ENCODE measurements around the gene CAST.

CAST gene

GRCh38 chr5:96671441-96671840 is 9.3 kb downstream of the CAST start:
- DNase-seq (ENCODE audit: low read depth in 2 of 2): no peak

GRCh38 chr5:96673127-96673526 is 11.0 kb downstream of the CAST start:
- DNase-seq (ENCODE audit: low read depth in 2 of 2): no peak

GRCh38 chr5:96675882-96676281 is 13.7 kb downstream of the CAST start:
- DNase-seq (ENCODE audit: low read depth in 2 of 2): no peak

DNA sequence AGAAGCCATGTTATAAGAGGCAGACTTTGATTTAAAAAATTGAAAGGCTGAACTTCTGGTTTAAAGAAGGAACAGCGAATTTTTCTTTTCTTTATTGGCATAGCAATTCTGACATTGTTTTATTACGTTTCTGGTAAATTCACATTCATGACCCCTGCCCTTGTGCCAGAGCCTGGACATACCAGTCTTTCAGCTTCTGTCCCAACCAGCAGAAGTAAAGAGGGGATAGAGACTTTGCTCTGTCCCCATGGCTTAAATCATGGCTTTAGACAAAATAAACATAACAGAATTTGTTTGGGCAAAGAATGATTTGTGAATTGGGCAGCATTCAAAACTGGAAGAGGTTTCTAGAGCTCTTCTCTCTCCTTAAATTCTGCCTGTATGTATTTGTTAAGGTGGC is 15.3 kb downstream of the CAST start:
- no peak for DNase-seq (ENCODE audit: low read depth in 2 of 2)

GRCh38 chr5:96679293-96679692 is 17.1 kb downstream of the CAST start:
- DNase-seq (ENCODE audit: low read depth in 2 of 2): no peak

DNA sequence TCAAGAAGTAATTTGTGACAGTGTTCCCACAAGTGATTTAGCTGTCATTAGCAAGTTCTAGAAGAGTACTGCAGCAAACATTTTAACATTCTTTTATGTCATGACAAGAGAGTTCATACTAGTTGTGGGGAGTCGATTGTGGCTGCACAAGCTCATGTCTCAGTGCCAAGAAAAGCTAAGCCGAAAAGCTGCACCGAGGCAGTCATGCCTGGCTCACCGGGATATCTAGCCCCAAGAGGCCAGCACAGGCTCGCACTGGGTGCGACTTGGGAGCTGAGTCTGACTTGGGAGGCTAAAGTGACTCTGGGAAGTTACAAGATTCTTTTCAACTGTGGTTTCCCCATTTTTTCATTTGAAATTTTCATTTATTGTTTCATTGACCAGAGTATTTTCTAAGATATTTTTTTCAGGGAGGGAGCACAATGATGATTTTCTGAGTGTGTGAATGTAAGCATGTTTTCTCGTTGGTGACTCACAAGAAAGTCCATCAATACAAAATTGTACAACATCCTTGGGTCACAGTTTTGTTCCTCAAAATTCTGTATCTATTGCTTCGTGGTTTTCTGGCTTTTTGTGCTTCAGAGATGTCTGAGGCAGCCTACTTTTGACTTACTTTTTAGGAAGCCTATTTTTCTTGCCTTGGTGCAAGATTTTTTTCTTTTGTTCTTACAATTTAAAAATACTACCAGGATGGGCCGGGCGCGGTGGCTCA is 18.7 kb downstream of the CAST start:
- no peak for DNase-seq (ENCODE audit: low read depth in 2 of 2)

GRCh38 chr5:96683392-96683791 is 21.2 kb downstream of the CAST start:
- no peak for DNase-seq (ENCODE audit: low read depth in 2 of 2)

- no peak for DNase-seq (ENCODE audit: low read depth in 2 of 2)
Observed at GRCh38 chr5:96683810-96684209, 21.6 kb downstream of the CAST start.

- DNase-seq (ENCODE audit: low read depth in 2 of 2): no peak
Observed at GRCh38 chr5:96687080-96687479, 24.9 kb downstream of the CAST start.

GRCh38 chr5:96687812-96688453 is 25.8 kb downstream of the CAST start:
- DNase-seq (ENCODE audit: low read depth in 2 of 2): no peak

- no peak for DNase-seq (ENCODE audit: low read depth in 2 of 2)
Observed at GRCh38 chr5:96690861-96691260, 28.7 kb downstream of the CAST start.

GRCh38 chr5:96691503-96692303 is 29.5 kb downstream of the CAST start:
- no peak for DNase-seq (ENCODE audit: low read depth in 2 of 2)

DNA sequence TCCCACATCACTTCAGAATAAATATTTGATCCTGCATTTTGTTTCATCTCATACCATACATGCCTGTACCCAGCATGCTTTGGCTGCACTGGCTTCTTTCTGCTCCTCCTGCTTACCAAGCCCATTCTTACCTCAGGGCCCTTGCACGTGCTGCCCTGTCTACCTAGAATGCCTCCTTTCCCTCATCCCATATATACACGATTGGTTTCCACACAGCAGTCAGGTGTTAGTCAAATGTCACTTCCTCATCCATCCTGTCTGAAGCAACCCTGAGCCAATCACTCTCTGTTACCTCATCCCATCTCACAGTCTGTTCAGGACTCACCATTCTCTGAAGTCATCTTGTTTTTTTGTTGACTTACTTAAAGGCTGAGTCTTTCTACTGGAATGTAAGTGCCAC is 30.3 kb downstream of the CAST start:
- DNase-seq (ENCODE audit: low read depth in 2 of 2): no peak

- no peak for DNase-seq (ENCODE audit: low read depth in 2 of 2)
Observed at GRCh38 chr5:96699186-96699820, 37.1 kb downstream of the CAST start.

DNA sequence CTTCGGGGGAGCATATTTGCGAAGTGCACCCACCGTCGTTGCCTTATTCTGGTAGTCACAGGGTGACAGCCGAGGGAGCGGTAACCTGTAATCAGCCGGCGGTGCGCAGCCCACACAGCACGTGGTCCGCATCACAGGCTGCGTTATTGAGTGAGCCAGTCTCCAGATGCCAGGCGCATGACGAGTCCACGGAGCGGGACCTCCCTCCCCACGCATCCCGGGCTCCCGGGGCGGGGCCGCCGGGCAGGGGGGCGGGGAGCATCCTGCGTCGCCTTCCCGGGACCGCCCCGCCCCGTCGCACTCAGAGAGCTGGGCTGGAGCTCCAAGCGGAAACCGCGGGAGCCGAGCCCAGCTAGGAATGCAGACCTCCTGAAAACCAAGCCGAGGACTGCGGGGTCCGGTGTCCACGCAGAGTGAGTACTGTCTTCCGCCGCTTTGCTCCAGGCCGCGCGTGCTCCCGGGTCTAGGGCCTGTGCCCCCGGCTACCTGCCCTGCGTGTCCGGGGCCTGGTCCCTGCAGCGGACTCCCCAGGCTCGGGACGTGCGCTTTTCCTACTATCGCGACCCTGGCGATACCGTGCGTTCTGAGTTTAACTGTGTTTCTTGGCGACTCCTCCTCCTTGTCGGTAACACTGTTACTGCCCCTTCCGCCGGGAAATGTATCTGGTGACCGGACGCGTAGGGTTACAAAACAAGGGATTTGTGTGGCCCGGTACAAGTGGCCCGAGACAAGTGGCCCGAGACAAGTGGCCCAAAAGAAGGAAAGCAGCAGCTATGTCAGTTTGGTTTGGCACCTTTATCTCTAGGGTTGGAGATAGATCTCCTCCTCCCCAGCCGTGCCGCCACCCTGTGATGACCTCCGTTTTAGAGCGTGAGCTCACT is 40.6 kb downstream of the CAST start:
- DNase-seq (ENCODE audit: low read depth in 2 of 2): peak; percentile 71 to 77

- DNase-seq (ENCODE audit: low read depth in 2 of 2): peak in 1 of 2 experiments; percentile 31
Observed at GRCh38 chr5:96703384-96703920, 41.3 kb downstream of the CAST start.

GRCh38 chr5:96703995-96704394 is 41.8 kb downstream of the CAST start:
- no peak for DNase-seq (ENCODE audit: low read depth in 2 of 2)

DNA sequence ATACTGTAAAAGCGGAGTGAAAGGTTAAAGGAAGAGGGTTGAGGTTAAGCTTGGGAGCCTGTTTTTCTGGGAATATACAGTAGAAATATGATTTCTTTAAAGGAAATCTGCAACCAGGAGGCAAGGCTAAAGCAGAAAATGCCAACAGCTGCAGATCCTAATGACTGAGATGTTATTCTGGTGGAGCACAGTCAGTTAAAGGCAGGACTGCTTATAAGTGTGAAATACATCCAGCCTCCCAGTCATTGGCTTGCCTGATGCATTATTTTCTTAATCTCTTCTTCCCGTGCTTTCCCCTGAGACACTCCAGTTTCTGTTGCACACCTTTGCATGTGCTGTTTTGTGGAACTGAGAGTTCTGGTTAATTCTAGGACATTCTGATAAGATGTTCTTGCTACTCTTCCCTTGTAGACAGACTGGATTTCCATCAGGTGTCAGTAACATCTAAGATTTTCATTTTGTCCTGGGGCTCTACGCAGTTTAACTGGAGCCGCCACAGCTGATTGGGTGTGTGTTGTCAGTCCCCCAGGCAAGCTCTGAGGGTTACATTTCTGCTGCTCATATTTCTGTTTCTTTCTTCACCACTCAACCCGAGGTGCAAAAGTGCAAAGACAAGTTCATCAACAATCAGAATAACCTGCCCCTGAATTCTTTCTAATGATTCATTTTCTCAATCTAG is 44.4 kb downstream of the CAST start:
- DNase-seq (ENCODE audit: low read depth in 2 of 2): no peak

DNA sequence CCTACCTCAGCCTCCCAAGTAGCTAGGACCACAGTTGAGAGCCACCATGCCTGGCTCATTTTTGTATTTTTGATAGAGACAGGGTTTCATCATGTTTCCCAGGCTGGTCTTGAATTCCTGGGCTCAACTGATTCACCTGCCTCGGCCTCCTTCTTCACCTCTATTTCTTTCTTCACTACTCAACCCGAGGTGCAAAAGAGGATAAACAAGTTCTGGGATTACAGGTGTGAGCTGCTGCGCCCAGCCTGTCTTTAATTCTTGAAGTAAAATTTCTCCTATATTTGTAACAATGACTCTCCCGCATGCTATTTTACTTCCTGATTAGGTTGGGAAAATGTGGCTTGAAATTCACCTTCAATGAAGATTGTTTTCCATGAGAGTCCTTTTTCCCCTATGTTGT is 46.4 kb downstream of the CAST start:
- no peak for DNase-seq (ENCODE audit: low read depth in 2 of 2)

GRCh38 chr5:96709152-96709821 is 47.1 kb downstream of the CAST start:
- no peak for DNase-seq (ENCODE audit: low read depth in 2 of 2)

All from stimulated activated CD4-positive, alpha-beta T cell treated with anti-CD3 and anti-CD28 coated beads, Interleukin-12 subunit alpha, Interleukin-12 subunit beta, amount 100 ng/mL, for 24 hours (primary cell).